Breast epithelium (tissue), 4 donors: ENCODE data around the gene ACSL1. TPM values are rescaled to one million over a fixed set of nuclear protein-coding genes. Genes with fewer than 3 reads are reported as not detected.

Experiments
- DNase-seq, 2 donors: peaks; one replicate each; pipeline ENCODE4 v3.0.0-alpha.2; 2019; ENCODE audit warnings: low spot score in 2 of 2
- H3K27ac ChIP-seq, 2 donors: fragments of 200-600 bp; sonication (generic) in 1 of 2; one replicate each; pipeline ENCODE4 v1.5.1; 2016 to 2019; ENCODE audit warnings: mild to moderate bottlenecking in 1 of 2
- H3K27me3 ChIP-seq, 2 donors: fragments of 200-600 bp; sonication (generic) in 1 of 2; one replicate each; pipeline versions ENCODE4 v1.5.1 to v1.6.0; 2017 to 2019; ENCODE audit warnings: control low read depth in 1 of 2, mild to moderate bottlenecking in 1 of 2
- H3K36me3 ChIP-seq: fragments of 200-600 bp; one replicate; pipeline ENCODE4 v1.5.1; 2019
- H3K4me1 ChIP-seq, 2 donors: fragments of 200-600 bp; sonication (generic); one replicate each; pipeline ENCODE4 v1.5.1; 2016 to 2019; ENCODE audit warnings: control low read depth in 1 of 2
- H3K4me3 ChIP-seq, 3 donors: fragments of 200-600 bp; sonication (generic); 1 replicate in 2 of 3; 2 replicates in 1 of 3; pipeline ENCODE4 v1.5.1; 2016 to 2019; ENCODE audit warnings: mild to moderate bottlenecking in 3 of 3, moderate library complexity in 2 of 3
- H3K9me3 ChIP-seq, 2 donors: fragments of 200-600 bp; sonication (generic) in 1 of 2; one replicate each; pipeline ENCODE4 v1.5.1; 2016 to 2019; ENCODE audit warnings: control low read depth in 1 of 2
- POLR2A ChIP-seq: fragments of 450-650 bp; IDR thresholded peaks from one replicate; pipeline ENCODE4 v1.6.1; 2016; ENCODE audit warnings: antibody characterized with exemption, mild to moderate bottlenecking, moderate library complexity
- POLR2AphosphoS5 ChIP-seq, 3 donors: sonication (generic); formaldehyde crosslinking; IDR thresholded peaks; one replicate each; pipeline ENCODE4 v1.6.1; 2017; ENCODE audit warnings: antibody characterized with exemption in 3 of 3
- intact Hi-C: fragments of 100-400 bp; cut with DNase I; formaldehyde crosslinking; loops from one replicate; pipeline ENCODE4 v1.15.1; 2023; ENCODE audit warnings: low total_unique reads
- total RNA-seq, 3 donors: library from RNA; depleted of rRNA; stranded (reverse); fragments of >200 nt; gene quantifications; one replicate each; pipeline ENCODE4 v1.1.0, GENCODE V29; 2016
- TF ChIP-seq, protein P1 (sequence below), 3 donors: fragments of 450-650 bp; IDR thresholded peaks; one replicate each; pipeline ENCODE4 v1.5.1; 2016 to 2017; ENCODE audit warnings: antibody characterized with exemption in 3 of 3, mild to moderate bottlenecking in 3 of 3, moderate library complexity in 3 of 3

The ACSL1 gene
- total RNA-seq, 3 donors from 2014 or later = 167 to 797 (median 254) TPM

DNA sequence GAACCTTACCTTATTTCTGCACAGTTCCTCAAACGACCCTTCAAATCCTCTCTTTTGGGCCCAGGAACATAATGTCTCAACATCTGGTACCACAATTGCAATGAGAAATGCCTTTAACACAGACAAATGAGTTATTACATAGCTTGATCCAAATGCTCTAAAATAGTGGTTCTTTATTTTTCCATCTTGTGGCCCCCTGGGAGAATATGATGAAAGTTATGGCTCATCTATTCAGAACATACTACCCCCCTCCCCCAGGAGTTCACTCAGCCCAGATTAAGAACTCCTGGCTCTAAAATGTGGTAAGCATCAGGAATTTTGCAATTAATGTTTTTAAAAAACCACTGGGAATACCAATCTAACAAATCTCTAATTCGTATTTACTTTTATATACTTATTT, 68.0 kb downstream of the ACSL1 start:
- Histone ChIP-seq H3K27ac (peak overlapping the region in 1 of 2 donors; percentile 63), H3K9me3 (no peaks in the 10 kb centered on the region), H3K36me3 (no peaks in the 10 kb centered on the region), H3K4me1 (no peaks in the 10 kb centered on the region), H3K4me3 (no peak overlapping the region), H3K27me3 (no peaks in the 10 kb centered on the region)
- intact Hi-C loops = no loop called here
- no peak for DNase-seq
- TF ChIP-seq, protein P1, sequence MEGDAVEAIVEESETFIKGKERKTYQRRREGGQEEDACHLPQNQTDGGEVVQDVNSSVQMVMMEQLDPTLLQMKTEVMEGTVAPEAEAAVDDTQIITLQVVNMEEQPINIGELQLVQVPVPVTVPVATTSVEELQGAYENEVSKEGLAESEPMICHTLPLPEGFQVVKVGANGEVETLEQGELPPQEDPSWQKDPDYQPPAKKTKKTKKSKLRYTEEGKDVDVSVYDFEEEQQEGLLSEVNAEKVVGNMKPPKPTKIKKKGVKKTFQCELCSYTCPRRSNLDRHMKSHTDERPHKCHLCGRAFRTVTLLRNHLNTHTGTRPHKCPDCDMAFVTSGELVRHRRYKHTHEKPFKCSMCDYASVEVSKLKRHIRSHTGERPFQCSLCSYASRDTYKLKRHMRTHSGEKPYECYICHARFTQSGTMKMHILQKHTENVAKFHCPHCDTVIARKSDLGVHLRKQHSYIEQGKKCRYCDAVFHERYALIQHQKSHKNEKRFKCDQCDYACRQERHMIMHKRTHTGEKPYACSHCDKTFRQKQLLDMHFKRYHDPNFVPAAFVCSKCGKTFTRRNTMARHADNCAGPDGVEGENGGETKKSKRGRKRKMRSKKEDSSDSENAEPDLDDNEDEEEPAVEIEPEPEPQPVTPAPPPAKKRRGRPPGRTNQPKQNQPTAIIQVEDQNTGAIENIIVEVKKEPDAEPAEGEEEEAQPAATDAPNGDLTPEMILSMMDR (IDR thresholded peaks at IDR 0.05) = no peak
- no peak for TF ChIP-seq POLR2A

DNA sequence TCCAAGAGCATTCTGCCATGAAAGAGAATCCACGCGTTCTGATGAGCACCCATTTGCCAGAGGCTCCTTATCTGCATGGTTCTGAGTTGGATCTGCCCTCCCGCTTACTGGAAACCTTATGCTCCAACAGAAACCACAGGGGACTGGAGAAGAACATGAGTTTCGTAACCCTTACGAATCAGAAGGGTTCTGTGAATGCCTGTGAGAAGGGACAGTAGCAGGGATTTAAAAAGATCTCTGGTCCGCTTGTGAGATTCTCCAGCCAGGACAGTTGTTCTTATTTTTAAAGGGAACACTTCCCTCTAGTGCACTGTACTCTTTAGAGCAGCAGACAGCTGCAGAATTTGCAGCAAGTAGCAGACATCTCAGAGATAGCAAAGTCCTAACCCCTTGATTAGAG, 69.4 kb downstream of the ACSL1 start:
- no peaks in the 10 kb centered on the region for H3K36me3 ChIP-seq
- no peaks in the 10 kb centered on the region for H3K4me1 ChIP-seq
- no peak overlapping the region for H3K4me3 ChIP-seq
- intact Hi-C loops = no loop called here
- no peak for DNase-seq
- H3K27me3 ChIP-seq = no peaks in the 10 kb centered on the region
- no peaks in the 10 kb centered on the region for H3K9me3 ChIP-seq
- no peak for TF ChIP-seq POLR2A
- TF ChIP-seq, protein P1 (IDR thresholded peaks at IDR 0.05) = no peak
- TF ChIP-seq POLR2AphosphoS5 (IDR thresholded peaks at IDR 0.05) = no peak
- peak overlapping the region in 1 of 2 donors; percentile 75 for H3K27ac ChIP-seq

DNA sequence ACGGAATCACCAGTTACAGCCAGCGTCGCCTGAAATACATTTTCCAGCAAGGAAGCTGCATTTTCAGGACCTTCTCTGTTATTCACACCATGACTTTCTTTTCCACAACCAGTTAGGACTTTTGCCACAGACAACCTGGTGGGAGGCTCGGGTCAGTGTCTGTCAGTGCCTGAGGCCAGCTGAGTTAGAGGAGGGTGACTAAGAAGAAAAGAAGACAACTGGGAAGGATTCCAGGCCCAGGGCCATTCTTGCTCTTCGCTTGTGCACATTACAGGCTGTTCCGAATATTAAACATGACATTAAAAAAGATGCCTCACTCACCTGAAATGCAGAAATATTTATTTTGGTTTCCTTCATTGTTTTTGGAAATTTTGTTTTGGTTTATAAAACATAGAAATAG, 70.5 kb downstream of the ACSL1 start:
- DNase-seq = peak in 1 of 2 donors; percentile 40

GRCh38 chr4:184752496-184753275, 73.1 kb downstream of the ACSL1 start:
- H3K4me1 ChIP-seq = peaks cover 7% of the 10 kb centered on the region in 2 donors
- no peak overlapping the region for H3K27ac ChIP-seq
- intact Hi-C loops = no loop called here
- no peaks in the 10 kb centered on the region for H3K9me3 ChIP-seq
- no peak overlapping the region for H3K4me3 ChIP-seq
- no peaks in the 10 kb centered on the region for H3K27me3 ChIP-seq
- no peaks in the 10 kb centered on the region for H3K36me3 ChIP-seq
- DNase-seq = no peak
- TF ChIP-seq POLR2A (no peak), POLR2AphosphoS5 (IDR thresholded peaks at IDR 0.05) (no peak)
- TF ChIP-seq, protein P1 (IDR thresholded peaks at IDR 0.05) = no peak

More for the DNA sequence above, 70.5 kb downstream of the ACSL1 start:
- Histone ChIP-seq H3K4me3 (no peak overlapping the region), H3K9me3 (no peaks in the 10 kb centered on the region), H3K27ac (peak overlapping the region; percentile 30 to 75), H3K36me3 (no peaks in the 10 kb centered on the region), H3K27me3 (no peaks in the 10 kb centered on the region), H3K4me1 (no peaks in the 10 kb centered on the region)
- intact Hi-C loops = no loop called here
- TF ChIP-seq, protein P1 (IDR thresholded peaks at IDR 0.05) = no peak
- TF ChIP-seq POLR2AphosphoS5 (IDR thresholded peaks at IDR 0.05) (no peak), POLR2A (no peak)

- Histone ChIP-seq H3K27me3 (no peaks in the 10 kb centered on the region), H3K4me3 (no peak overlapping the region), H3K27ac (no peak overlapping the region), H3K9me3 (no peaks in the 10 kb centered on the region), H3K4me1 (peaks cover 12 to 18% of the 10 kb centered on the region in 2 donors), H3K36me3 (no peaks in the 10 kb centered on the region)
- TF ChIP-seq POLR2A (no peak), POLR2AphosphoS5 (IDR thresholded peaks at IDR 0.05) (no peak)
- TF ChIP-seq, protein P1 (IDR thresholded peaks at IDR 0.05) = no peak
- intact Hi-C loops = no loop called here
- no peak for DNase-seq
These were observed 74.2 kb downstream of the ACSL1 start for GRCh38 chr4:184751585-184751956.
